OCI-LY1 (cell line): ENCODE measurements around the gene VKORC1.

Experiments
- CTCF ChIP-seq: fragments of 200-600 bp; sonication (generic), shearing (Covaris generic); IDR thresholded peaks from 2 replicates; pipeline ENCODE4 v1.5.1; 2017; ENCODE audit warnings: mild to moderate bottlenecking, antibody characterized with exemption, low read length, moderate library complexity, mixed read lengths
- EZH2 ChIP-seq: fragments of 200-600 bp; sonication (generic), shearing (Covaris generic); IDR thresholded peaks from 2 replicates; pipeline ENCODE4 v1.8.0; 2017; ENCODE audit warnings: borderline replicate concordance, mixed run types, mild to moderate bottlenecking, antibody characterized with exemption, low read length, moderate library complexity, mixed read lengths

DNA sequence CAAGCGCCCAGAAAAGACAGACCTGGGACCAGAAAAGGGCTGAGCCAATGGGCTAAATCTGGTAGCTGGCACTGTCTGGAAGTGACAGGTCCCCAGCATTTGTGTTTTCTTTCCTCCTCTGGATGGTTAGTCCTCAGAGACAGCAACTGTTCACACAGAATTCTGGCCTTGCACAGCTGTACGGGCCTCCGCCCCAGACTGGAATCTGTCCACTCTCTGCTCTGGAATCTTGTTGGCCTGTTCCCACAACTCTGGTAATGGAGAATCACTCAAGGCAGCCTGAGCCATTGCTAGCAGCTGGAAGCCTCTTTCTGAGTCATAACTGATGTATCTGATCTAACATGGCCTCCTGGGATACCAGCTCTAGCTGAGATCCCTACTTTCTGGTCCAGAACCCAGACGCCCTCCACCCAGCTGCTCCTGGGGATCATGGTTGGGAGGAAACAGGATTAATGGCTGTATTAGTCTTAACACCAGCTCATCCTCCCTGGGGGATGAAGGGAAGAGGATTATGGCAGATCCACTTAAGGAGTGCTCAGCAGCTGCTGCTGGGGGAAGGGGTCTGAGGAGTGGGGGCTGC lies 29.6 kb downstream of the VKORC1 start:
- no peak for TF ChIP-seq CTCF
- no peak for TF ChIP-seq EZH2
